DND-41 (cell line): ENCODE results near the gene PRR16.
"Not testable (repeated sequence)": the region's sequence is repeated elsewhere in the genome, so short reads cannot be mapped to it uniquely, and the experiment has no call there.

Experiments used
- ATAC-seq: fragments of 200-7000 bp; cut with Tn5 transposase; 3 replicates; pipeline ENCODE4 v1.9.1; 2021; ENCODE audit warnings: low read depth; ENCODE audit not compliant: insufficient read depth
- DNase-seq: peaks from one replicate; pipeline ENCODE4 v3.0.0-alpha.2; 2020
- H2AFZ ChIP-seq: 2 replicates; pipeline ENCODE4 v1.6.0; 2012; ENCODE audit warnings: low read depth, low read length
- H3K27ac ChIP-seq: 2 replicates; pipeline ENCODE4 v1.5.1; 2012; ENCODE audit warnings: low read length, inconsistent platforms
- H3K27me3 ChIP-seq: fragments of 200-600 bp; sonication (generic); 2 replicates; pipeline ENCODE4 v1.6.0; 2012; ENCODE audit warnings: low read length, mild to moderate bottlenecking, inconsistent platforms; ENCODE audit not compliant: insufficient read depth, poor library complexity
- H3K36me3 ChIP-seq: 2 replicates; pipeline ENCODE4 v1.5.1; 2012; ENCODE audit warnings: low read length, inconsistent platforms; ENCODE audit not compliant: insufficient read depth
- H3K4me1 ChIP-seq: 2 replicates; pipeline ENCODE4 v1.5.1; 2012; ENCODE audit warnings: mild to moderate bottlenecking, low read length; ENCODE audit not compliant: insufficient read depth
- H3K4me2 ChIP-seq: 2 replicates; pipeline ENCODE4 v1.6.0; 2012; ENCODE audit warnings: mild to moderate bottlenecking, moderate library complexity, low read length, inconsistent platforms; ENCODE audit not compliant: insufficient read depth
- H3K4me3 ChIP-seq, 2 experiments: fragments of 200-600 bp in 1 of 2; shearing (Covaris generic) in 1 of 2; 2 replicates each; pipeline ENCODE4 v1.5.1; 2012 to 2016; ENCODE audit warnings: inconsistent platforms in 2 of 2, low read length in 2 of 2, mild to moderate bottlenecking in 2 of 2, low read depth in 1 of 2, moderate library complexity in 1 of 2
- H3K79me2 ChIP-seq: 2 replicates; pipeline ENCODE4 v1.6.0; 2012; ENCODE audit warnings: low read length, inconsistent platforms; ENCODE audit not compliant: insufficient read depth
- H3K9ac ChIP-seq: 2 replicates; pipeline ENCODE4 v1.6.0; 2012; ENCODE audit warnings: low read depth, mild to moderate bottlenecking, inconsistent platforms, low read length, moderate library complexity
- H3K9me3 ChIP-seq: 2 replicates; pipeline ENCODE4 v1.5.1; 2012; ENCODE audit warnings: low read length, moderate library complexity, mild to moderate bottlenecking, inconsistent platforms; ENCODE audit not compliant: insufficient read depth, severe bottlenecking
- H4K20me1 ChIP-seq: 2 replicates; pipeline ENCODE4 v1.6.0; 2012; ENCODE audit warnings: low read length; ENCODE audit not compliant: insufficient read depth
- EZH2 ChIP-seq: IDR thresholded peaks from 3 replicates; pipeline ENCODE4 v1.6.1; 2012; ENCODE audit warnings: borderline replicate concordance, low read depth, mild to moderate bottlenecking, moderate library complexity, low read length, inconsistent platforms; ENCODE audit not compliant: severe bottlenecking
- TF ChIP-seq, protein P1 (sequence below): IDR thresholded peaks from 2 replicates; pipeline ENCODE4 v1.5.1; 2012; ENCODE audit warnings: borderline replicate concordance, low read length, moderate library complexity, mild to moderate bottlenecking; ENCODE audit not compliant: poor library complexity, severe bottlenecking; ENCODE audit errors: extremely low read depth

The PRR16 gene

DNA sequence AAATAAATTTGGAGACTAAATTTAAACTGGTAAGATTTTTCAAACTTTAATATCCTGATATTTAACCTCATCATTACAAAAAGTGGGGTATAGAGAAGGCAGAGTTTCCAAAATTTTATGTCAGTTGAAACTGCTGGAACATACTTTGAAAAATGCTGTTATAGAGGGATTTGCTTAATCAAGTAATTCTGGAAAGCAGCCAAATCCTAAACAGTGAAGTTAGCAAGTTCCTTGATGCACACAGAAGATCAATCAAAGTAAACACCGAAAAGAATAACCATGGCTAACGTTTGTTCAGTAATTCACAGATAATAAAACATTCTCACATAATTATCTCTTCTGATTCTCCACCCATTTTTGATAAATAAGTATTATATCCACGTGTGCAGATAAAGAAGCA, 8.1 kb upstream of the PRR16 start:
- Histone ChIP-seq H3K36me3 (no peaks in the 10 kb centered on the region), H3K4me1 (no peaks in the 10 kb centered on the region), H3K27ac (no peak overlapping the region), H4K20me1 (no peaks in the 10 kb centered on the region), H3K79me2 (no peaks in the 10 kb centered on the region), H3K4me3 (no peak overlapping the region), H3K4me2 (no peak overlapping the region), H3K27me3 (no peaks in the 10 kb centered on the region), H3K9me3 (peaks cover 5% of the 10 kb centered on the region), H2AFZ (no peak overlapping the region), H3K9ac (no peak overlapping the region)
- ATAC-seq: no peak
- TF ChIP-seq, protein P1, sequence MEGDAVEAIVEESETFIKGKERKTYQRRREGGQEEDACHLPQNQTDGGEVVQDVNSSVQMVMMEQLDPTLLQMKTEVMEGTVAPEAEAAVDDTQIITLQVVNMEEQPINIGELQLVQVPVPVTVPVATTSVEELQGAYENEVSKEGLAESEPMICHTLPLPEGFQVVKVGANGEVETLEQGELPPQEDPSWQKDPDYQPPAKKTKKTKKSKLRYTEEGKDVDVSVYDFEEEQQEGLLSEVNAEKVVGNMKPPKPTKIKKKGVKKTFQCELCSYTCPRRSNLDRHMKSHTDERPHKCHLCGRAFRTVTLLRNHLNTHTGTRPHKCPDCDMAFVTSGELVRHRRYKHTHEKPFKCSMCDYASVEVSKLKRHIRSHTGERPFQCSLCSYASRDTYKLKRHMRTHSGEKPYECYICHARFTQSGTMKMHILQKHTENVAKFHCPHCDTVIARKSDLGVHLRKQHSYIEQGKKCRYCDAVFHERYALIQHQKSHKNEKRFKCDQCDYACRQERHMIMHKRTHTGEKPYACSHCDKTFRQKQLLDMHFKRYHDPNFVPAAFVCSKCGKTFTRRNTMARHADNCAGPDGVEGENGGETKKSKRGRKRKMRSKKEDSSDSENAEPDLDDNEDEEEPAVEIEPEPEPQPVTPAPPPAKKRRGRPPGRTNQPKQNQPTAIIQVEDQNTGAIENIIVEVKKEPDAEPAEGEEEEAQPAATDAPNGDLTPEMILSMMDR: no peak
- TF ChIP-seq EZH2: no peak
- DNase-seq: no peak

- Histone ChIP-seq H3K9ac (no peak overlapping the region), H3K9me3 (no peaks in the 10 kb centered on the region), H3K4me1 (no peaks in the 10 kb centered on the region), H3K36me3 (no peaks in the 10 kb centered on the region), H3K4me3 (no peak overlapping the region), H3K79me2 (no peaks in the 10 kb centered on the region), H3K27ac (no peak overlapping the region), H3K4me2 (no peak overlapping the region), H4K20me1 (no peaks in the 10 kb centered on the region), H3K27me3 (no peaks in the 10 kb centered on the region), H2AFZ (no peak overlapping the region; the same call in 1 of the 2 replicates)
- TF ChIP-seq, protein P1: peak; percentile 50
- TF ChIP-seq EZH2: no peak
- ATAC-seq (peak; percentile 61), DNase-seq (peak; percentile 33)
Observed at GRCh38 chr5:120457839-120458507, 6.1 kb upstream of the PRR16 start.

GRCh38 chr5:120458508-120458847, 5.6 kb upstream of the PRR16 start:
- not testable (repeated sequence) for H3K27ac ChIP-seq, H3K4me3 ChIP-seq, H3K9me3 ChIP-seq, H3K4me1 ChIP-seq, H4K20me1 ChIP-seq, H3K36me3 ChIP-seq, H3K4me2 ChIP-seq, DNase-seq, H3K27me3 ChIP-seq, H3K9ac ChIP-seq, H2AFZ ChIP-seq, ATAC-seq, H3K79me2 ChIP-seq

- Histone ChIP-seq H3K36me3 (no peaks in the 10 kb centered on the region), H4K20me1 (no peaks in the 10 kb centered on the region), H3K4me3 (no peak overlapping the region), H3K27me3 (no peaks in the 10 kb centered on the region), H2AFZ (no peak overlapping the region), H3K27ac (no peak overlapping the region), H3K9me3 (peaks cover 10% of the 10 kb centered on the region), H3K4me2 (no peak overlapping the region), H3K79me2 (no peaks in the 10 kb centered on the region), H3K4me1 (no peaks in the 10 kb centered on the region), H3K9ac (no peak overlapping the region)
- no peak for ATAC-seq
- TF ChIP-seq, protein P1: no peak
- TF ChIP-seq EZH2: no peak
- no peak for DNase-seq
Observed at GRCh38 chr5:120461251-120461650, 2.8 kb upstream of the PRR16 start.
